ENCODE data around the gene CABLES1. TPM values are rescaled to one million over a fixed set of nuclear protein-coding genes. Genes with fewer than 3 reads are reported as not detected.

The CABLES1 gene
- total RNA-seq, 4 donors from 2014 or later: 0.58 to 1.6 (median 1.3) TPM

GRCh38 chr18:23276451-23276850 is 141.2 kb downstream of the CABLES1 start:
- TF ChIP-seq CTCF (IDR thresholded peaks at IDR 0.05 in 4 of 5, conservative IDR thresholded peaks at IDR 0.05 in 1 of 5) (no peak), POLR2A (IDR thresholded peaks at IDR 0.05) (no peak)

GRCh38 chr18:23277399-23277798 is 142.1 kb downstream of the CABLES1 start:
- no peaks in the 10 kb centered on the region for H3K4me1 ChIP-seq

More at GRCh38 chr18:23276451-23276850, 141.2 kb downstream of the CABLES1 start:
- in situ Hi-C loops (cut with MboI; ENCODE audit: low sequenced_read_pairs in 4 of 4): no loop called here
- no peak overlapping the region for H3K4me3 ChIP-seq
- H3K27ac ChIP-seq: no peak overlapping the region
- ATAC-seq (no peak), DNase-seq (no peak)
- no peaks in the 10 kb centered on the region for H3K9me3 ChIP-seq
- intact Hi-C loops (cut with DNase I; ENCODE audit: low total_unique reads): no loop called here
- no peaks in the 10 kb centered on the region for H3K4me1 ChIP-seq
- H3K27me3 ChIP-seq: no peaks in the 10 kb centered on the region
- no peaks in the 10 kb centered on the region for H3K36me3 ChIP-seq

GRCh38 chr18:23279931-23280330 is 144.6 kb downstream of the CABLES1 start:
- Histone ChIP-seq H3K4me1 (no peaks in the 10 kb centered on the region), H3K4me3 (no peak overlapping the region), H3K9me3 (no peaks in the 10 kb centered on the region), H3K27ac (no peak overlapping the region), H3K27me3 (no peaks in the 10 kb centered on the region), H3K36me3 (no peaks in the 10 kb centered on the region)
- ATAC-seq (no peak), DNase-seq (no peak)
- intact Hi-C loops (cut with DNase I; ENCODE audit: low total_unique reads) (no loop called here), in situ Hi-C loops (cut with MboI; ENCODE audit: low sequenced_read_pairs in 4 of 4) (no loop called here)
- TF ChIP-seq CTCF (IDR thresholded peaks at IDR 0.05 in 4 of 5, conservative IDR thresholded peaks at IDR 0.05 in 1 of 5) (no peak), POLR2A (IDR thresholded peaks at IDR 0.05) (no peak)

More at GRCh38 chr18:23277399-23277798, 142.1 kb downstream of the CABLES1 start:
- ATAC-seq (no peak), DNase-seq (no peak)
- H3K27ac ChIP-seq: no peak overlapping the region
- H3K9me3 ChIP-seq: no peaks in the 10 kb centered on the region
- in situ Hi-C loops (cut with MboI; ENCODE audit: low sequenced_read_pairs in 4 of 4): no loop called here
- H3K4me3 ChIP-seq: no peak overlapping the region
- H3K27me3 ChIP-seq: no peaks in the 10 kb centered on the region
- no peaks in the 10 kb centered on the region for H3K36me3 ChIP-seq
- TF ChIP-seq POLR2A (IDR thresholded peaks at IDR 0.05) (no peak), CTCF (IDR thresholded peaks at IDR 0.05 in 4 of 5, conservative IDR thresholded peaks at IDR 0.05 in 1 of 5) (no peak)
- intact Hi-C loops (cut with DNase I; ENCODE audit: low total_unique reads): no loop called here

GRCh38 chr18:23280844-23281243 is 145.6 kb downstream of the CABLES1 start:
- in situ Hi-C loops (cut with MboI; ENCODE audit: low sequenced_read_pairs in 4 of 4) (no loop called here), intact Hi-C loops (cut with DNase I; ENCODE audit: low total_unique reads) (no loop called here)
- TF ChIP-seq POLR2A (IDR thresholded peaks at IDR 0.05) (no peak), CTCF (IDR thresholded peaks at IDR 0.05 in 4 of 5, conservative IDR thresholded peaks at IDR 0.05 in 1 of 5) (no peak)

More at GRCh38 chr18:23280844-23281243, 145.6 kb downstream of the CABLES1 start:
- DNase-seq (no peak), ATAC-seq (no peak)
- Histone ChIP-seq H3K27me3 (no peaks in the 10 kb centered on the region), H3K9me3 (no peaks in the 10 kb centered on the region), H3K27ac (no peak overlapping the region), H3K4me3 (no peak overlapping the region), H3K36me3 (no peaks in the 10 kb centered on the region), H3K4me1 (no peaks in the 10 kb centered on the region)
